GM21528 (cell line): ENCODE data around the gene CTCF.
"Not testable (repeated sequence)": the region's sequence is repeated elsewhere in the genome, so short reads cannot be mapped to it uniquely, and the experiment has no call there.

Experiments
- ATAC-seq: cut with Tn5 transposase; IDR thresholded peaks from one replicate; pipeline ENCODE4 v1.9.1; 2021; ENCODE audit warnings: mild to moderate bottlenecking, moderate library complexity; ENCODE audit not compliant: unreplicated experiment, low FRiP score

The CTCF gene

GRCh38 chr16:67533024-67533560 lies 29.2 kb upstream of the CTCF start:
- no peak for ATAC-seq

DNA sequence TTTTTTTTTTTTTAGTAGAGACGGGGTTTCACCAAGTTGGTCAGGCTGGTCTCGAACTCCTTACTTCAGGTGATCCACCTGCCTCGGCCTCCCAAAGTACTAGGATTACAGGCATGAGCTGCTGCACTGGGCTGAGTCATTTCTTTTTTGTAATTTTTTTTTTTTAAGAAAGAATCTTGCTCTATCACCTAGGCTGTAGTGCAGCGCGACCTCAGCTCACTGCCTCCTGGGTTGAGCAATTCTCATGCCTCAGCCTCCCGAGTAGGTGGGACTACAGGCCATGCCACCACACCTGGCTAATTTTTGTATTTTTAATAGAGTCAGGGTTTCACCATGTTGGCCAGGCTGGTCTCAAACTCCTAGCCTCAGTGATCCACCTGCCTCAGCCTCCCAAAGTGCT lies 28.3 kb upstream of the CTCF start:
- not testable (repeated sequence) for ATAC-seq

GRCh38 chr16:67534431-67534830 lies 27.9 kb upstream of the CTCF start:
- no peak for ATAC-seq

DNA sequence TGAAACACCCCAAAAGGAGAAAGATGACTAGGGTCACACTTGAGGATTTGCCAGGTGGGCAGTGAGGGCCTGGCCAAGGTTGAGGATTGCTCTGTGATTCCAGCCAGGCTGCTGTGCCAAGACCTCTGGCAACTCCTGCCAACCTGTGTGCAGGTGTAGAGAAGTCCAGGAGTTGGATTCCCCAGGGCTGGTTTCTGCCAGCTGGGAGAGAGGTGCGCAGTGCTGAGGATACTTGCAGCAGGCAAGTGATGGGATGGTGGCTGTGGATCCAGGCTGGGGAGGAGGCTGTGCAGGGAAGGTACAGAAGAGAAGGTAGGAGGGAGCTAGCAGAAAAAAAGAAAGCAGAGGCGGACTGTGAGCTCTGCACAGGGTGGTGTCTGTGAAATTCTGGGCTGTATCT lies 27.1 kb upstream of the CTCF start:
- ATAC-seq, result no peak

- no peak for ATAC-seq
These were observed 25.1 kb upstream of the CTCF start for GRCh38 chr16:67537270-67537635.

DNA sequence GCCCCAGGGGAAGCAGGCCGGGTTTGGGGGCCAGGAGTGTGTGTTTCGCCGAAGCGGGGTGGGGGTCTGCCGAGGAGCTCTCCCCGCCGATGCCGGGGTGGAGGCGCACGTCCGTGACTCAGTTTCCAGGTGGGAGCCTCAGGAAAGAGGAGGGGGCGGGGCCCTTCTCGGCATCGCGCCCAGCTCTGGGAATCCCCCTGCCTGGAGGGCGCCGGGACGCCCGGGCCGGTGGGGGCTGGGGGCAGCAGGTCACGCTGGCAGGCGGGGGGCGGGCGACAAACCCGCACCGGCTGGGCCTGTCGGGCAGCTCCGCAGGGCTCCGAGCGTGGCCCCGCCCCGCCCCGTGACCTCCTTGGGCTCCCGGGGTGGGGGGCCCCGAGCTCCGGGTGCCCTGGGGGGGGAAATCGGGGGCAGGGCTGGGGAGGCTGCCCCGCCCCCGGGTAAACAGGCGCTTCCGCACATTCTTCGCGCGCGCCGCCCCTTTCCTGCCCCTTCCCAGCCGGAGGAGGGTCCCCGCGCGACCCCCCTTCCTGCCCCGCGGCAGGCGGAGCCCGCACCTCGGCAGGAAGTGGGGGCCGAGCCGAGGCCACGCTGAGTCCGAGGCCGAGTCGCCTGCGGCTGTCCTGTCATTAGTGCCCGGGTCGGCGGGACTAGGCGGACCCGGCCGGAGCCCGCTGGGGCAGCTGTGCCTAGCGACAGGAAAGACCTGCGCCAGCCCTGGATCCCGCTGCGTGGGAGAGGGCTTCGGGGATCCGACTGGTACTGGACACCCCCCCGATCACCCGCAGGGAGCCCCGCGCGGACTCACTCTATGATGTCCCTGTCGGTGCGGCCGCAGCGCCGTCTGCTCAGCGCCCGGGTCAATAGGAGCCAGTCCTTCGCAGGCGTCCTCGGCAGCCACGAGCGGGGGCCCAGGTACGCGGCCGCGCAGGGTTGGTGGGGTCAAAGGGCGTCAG lies 24.4 kb upstream of the CTCF start:
- no peak for ATAC-seq

DNA sequence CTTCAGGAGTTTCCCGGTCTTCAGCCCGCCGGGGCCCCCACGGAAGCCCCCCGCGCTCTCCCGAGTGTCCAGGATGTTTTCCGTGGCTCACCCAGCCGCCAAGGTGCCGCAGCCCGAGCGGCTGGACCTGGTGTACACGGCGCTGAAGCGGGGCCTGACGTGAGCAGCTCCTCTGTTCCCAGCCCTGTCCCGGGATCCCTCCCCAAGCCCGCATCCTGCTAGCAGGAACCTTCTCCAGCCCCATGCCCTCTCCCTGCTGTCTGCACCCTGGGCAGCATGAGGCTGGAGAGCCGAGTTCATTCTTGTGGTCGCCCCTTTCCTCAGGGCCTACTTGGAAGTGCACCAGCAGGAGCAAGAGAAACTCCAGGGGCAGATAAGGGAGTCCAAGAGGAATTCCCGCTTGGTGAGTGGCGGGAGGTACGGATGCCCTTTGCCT lies 23.6 kb upstream of the CTCF start:
- no peak for ATAC-seq

DNA sequence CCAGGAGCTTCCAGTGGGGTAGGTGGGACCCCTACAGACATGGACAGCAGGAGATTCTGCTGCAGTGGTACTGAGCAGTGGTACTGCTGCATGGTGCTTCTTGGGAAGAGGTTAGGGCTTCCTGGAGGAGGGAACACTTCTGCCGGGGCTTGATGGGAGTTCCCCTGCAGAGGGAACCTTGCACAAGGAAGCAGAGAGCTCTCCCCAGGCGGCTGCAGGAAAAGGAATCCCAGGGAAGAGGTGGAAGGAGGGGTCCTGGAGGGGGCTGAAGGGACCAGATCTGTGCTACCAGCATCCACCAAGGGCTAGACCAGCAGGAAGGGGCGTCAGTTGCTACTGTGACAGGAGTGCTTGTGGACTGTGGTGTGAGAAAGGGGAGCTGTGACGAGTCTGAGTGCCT lies 23.1 kb upstream of the CTCF start:
- ATAC-seq, result no peak

- no peak for ATAC-seq
These were observed 22.4 kb upstream of the CTCF start for GRCh38 chr16:67539691-67540635.

GRCh38 chr16:67540756-67541155 lies 21.6 kb upstream of the CTCF start:
- no peak for ATAC-seq

DNA sequence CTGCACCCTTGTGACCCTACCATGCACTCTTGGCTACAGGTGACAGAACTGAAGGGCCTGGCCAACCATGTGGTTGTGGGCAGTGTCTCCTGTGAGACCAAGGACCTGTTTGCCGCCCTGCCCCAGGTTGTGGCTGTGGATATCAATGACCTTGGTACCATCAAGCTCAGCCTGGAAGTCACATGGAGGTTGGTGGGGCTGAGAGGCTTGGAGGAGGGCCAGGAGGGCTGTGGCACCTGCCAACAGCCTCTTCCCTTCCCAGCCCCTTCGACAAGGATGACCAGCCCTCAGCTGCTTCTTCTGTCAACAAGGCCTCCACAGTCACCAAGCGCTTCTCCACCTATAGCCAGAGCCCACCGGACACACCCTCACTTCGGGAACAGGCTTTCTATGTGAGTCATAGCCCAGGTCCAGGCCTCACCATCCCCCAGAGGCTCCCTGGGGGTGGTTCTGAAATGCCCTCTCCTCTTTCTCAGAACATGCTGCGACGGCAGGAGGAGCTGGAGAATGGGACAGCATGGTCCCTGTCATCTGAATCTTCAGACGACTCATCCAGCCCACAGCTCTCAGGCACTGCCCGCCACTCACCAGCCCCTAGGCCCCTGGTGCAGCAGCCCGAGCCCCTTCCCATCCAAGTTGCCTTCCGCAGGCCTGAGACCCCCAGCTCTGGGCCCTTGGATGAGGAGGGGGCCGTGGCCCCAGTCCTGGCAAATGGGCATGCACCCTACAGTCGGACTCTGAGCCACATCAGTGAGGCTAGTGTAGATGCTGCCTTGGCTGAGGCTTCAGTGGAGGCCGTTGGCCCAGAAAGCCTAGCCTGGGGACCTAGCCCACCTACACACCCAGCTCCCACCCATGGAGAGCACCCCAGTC lies 20.7 kb upstream of the CTCF start:
- no peak for ATAC-seq

- ATAC-seq, result no peak
These were observed 19.9 kb upstream of the CTCF start for GRCh38 chr16:67542464-67542863.

DNA sequence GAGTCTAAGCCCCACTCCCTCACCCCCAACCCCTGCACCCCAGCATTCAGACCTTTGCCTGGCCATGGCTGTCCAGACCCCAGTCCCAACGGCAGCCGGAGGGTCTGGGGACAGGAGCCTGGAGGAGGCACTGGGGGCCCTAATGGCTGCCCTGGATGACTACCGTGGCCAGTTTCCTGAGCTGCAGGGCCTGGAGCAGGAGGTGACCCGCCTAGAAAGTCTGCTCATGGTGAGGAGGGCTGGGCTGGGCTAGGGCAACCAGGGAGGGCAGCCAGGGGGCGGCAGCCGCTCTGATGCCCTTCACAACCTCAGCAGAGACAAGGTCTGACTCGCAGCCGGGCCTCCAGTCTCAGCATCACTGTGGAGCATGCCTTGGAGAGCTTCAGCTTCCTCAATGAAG lies 19.3 kb upstream of the CTCF start:
- no peak for ATAC-seq

- no peak for ATAC-seq
These were observed 18.7 kb upstream of the CTCF start for GRCh38 chr16:67543582-67543981.

GRCh38 chr16:67544329-67544841 lies 17.9 kb upstream of the CTCF start:
- no peak for ATAC-seq

GRCh38 chr16:67544844-67545664 lies 17.3 kb upstream of the CTCF start:
- no peak for ATAC-seq

- no peak for ATAC-seq
These were observed 16.7 kb upstream of the CTCF start for GRCh38 chr16:67545665-67546024.

- ATAC-seq, result no peak
These were observed 16.2 kb upstream of the CTCF start for GRCh38 chr16:67546091-67546501.
